NCI-H146 treated with DMSO at 0.1 percent for 48 hours (cell line): ENCODE data around the gene TBC1D12.
"Not testable (repeated sequence)": the region's sequence is repeated elsewhere in the genome, so short reads cannot be mapped to it uniquely, and the experiment has no call there.

Experiments used
- DNase-seq: peaks from one replicate; lab custom pipeline; 2025; ENCODE audit not compliant: unreplicated experiment; lab: John Stamatoyannopoulos, UW

TBC1D12 gene

DNA sequence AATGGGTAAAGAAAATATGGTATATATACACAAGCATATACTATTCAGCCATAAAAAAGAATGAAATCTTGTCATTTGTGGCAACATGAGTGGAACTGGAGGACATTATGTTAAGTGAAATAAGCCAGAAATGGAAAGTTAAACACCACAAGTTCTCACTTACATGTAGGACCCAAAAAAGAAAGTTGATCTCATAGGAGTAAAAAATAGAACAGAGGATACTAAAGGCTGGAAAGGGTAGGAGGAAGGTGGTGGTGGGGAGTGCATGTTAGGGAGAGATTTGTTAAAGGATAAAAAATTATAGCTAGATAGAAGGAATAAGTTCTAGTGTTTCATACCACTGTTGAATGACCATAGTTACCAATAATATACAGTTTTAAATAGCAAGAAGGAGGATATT is 48.4 kb downstream of the TBC1D12 start:
- DNase-seq = no peak

DNA sequence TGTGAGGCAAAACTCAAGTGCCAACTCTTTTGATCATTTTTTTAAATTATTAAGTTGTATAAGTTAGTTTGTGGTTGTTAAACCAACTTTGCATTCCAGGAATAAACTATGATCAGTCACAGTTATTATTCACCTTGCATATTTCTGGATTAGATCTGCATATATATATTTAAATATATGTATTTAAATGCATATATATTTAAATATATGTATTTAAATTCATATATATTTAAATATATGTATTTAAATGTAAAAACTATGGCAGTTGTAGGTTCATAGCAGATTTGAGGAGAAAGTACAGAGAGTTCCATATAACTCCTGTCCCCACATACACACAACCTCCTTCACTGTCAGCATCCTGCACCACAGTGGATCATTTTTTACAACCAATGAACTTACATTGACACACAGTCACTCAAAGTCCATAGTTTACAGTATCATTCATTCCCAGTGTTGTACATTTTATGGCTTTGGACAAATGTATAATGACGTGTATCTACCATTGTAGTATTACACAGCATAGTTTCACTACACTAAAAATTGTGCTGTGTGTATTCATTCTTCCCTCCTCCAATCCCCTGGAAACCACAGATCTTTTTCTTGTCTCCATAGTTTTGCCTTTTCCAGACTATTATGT is 49.7 kb downstream of the TBC1D12 start:
- no peak for DNase-seq

DNA sequence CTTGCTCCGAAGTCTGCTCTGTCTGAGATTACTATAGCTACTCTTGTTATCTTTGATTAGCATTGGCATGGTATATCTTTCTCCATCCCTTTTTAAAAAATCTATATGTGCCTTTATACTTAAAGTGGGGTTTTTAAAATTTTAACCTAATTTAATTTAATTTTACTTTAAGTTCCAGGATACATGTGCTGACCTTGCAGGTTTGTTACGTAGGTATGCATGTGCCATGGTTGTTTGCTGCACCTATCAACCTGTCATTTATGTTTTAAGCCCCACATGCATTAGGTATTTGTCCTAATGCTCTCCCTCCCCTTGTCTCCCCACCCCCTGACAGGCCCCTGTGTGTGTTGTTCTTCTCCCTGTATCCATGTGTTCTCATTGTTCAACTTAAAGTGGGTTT is 54.6 kb downstream of the TBC1D12 start:
- DNase-seq = no peak

DNA sequence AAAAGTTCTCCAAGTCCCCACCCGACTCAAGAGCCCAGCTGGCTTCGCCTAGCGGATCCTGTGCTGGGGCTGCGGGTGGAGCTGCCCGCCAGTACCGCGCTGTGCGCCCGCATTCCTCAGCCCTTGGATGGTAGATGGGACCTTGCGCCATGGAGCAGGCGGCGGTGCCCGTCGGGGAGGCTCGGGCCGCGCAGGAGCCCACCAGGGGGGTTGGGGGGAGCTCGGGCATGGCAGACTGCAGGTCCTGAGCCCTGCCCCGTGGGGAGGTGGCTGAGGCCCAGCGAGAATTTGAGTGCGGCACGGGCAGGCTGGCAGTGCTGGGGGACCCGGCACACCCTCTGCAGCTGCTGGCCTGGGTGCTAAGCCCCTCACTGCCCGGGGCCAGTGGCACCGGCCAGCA is 57.0 kb downstream of the TBC1D12 start:
- DNase-seq = no peak

DNA sequence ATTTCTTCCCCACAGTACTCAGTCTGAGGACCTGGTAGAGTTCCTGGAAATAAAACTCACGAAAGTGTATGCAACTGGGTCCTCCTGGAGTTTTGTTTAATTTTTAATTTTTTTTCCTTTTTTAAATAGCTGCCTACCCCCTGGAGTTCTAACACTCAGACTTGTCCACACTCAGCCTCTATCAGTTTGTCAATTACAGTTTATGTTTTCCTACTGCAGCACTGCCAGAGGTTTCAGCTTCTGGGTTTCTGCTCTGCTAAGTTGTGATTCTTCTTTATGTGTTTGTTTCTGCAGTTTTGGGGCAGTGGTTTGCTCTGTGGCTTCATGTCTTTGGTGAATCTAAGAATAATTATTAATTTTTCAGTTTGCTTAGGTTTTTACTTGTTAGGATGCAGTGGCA is 59.2 kb downstream of the TBC1D12 start:
- DNase-seq = no peak

DNA sequence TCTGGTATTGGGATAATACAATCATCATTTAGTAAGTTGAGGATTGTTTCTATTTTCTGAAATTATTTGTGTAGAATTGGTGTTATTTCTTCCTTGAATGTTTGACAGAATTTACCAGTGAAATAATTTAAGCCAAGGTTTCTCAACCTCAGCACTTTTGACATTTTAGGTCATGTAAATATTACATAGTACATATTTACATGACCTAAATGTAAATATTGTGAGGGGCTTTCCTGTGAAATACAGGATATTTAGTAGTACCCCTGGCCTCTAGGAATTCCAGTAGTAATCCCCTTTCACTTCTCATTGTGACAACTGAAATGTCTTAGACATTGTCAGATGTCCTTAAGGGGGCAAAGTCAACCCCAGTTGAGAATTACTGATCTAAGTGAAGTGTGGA is 59.8 kb downstream of the TBC1D12 start:
- DNase-seq = no peak

DNA sequence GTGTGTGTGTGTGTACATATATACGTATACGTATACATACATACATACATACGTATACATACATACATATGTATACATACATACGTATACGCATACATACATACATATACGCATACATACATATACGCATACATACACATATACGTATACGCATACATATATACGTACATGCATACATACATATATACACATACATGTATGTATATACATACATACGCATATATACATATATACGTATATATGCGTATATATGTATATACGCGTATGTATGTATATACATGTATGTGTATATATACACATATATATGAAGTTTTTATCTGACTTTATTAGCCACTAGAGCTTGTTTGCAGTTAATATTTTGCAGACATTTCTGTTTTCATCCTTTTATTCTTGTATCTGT is 63.3 kb downstream of the TBC1D12 start:
- no peak for DNase-seq

DNA sequence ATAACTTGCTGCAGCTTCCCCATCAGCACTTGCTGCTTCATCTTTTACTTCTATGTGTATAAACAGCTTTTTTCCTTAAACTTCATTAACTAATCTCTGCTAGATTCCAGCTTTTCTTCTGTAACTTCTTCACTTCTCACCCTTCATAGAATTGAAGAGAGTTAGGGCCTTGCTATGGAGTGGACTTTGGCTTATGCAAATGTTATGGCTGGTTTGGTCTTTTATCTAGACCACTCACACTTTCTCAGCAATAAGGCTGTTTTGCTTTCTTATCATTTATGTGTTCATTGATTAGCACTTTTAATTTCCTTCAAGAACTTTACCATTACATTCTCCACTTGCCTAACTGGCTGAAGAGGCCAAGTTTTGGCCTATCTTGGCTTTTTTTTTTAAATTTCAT is 79.1 kb downstream of the TBC1D12 start:
- DNase-seq = no peak

DNA sequence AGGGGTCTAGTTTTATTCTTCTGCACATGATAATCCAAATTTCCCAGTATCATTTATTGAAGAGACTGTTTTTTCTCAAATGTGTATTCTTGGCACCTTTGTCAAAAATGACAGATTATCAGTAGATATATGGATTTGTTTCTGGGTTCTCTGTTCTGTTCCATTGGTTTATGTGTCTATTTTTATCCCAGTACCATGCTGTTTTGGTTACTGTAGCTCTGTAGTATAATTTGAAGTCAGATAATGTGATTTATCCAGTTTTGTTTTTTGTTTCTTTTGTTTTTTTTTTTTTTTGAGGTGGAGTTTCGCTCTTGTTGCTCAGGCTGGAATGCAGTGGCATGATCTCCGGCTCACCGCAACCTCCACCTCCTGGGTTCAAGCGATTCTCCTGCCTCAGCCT is 81.6 kb downstream of the TBC1D12 start:
- DNase-seq = no peak

DNA sequence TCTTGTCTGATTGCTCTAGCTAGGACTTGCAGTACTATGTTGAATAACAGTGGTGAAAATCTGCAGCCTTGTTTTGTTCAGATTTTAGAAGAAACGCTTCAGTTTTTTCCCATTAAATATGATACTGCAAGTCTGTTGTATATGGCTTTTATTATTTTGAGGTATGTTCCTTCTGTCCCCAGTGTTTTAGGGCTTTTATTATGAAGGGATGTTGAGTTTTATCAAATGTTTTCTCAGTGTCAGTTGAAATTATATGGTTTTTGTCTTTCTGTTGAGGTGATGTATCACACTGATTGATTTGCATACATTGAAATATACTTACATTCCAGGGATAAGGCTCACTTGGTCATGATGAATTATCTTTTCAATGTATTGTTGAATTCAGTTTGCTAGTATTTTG is 82.8 kb downstream of the TBC1D12 start:
- no peak for DNase-seq

DNA sequence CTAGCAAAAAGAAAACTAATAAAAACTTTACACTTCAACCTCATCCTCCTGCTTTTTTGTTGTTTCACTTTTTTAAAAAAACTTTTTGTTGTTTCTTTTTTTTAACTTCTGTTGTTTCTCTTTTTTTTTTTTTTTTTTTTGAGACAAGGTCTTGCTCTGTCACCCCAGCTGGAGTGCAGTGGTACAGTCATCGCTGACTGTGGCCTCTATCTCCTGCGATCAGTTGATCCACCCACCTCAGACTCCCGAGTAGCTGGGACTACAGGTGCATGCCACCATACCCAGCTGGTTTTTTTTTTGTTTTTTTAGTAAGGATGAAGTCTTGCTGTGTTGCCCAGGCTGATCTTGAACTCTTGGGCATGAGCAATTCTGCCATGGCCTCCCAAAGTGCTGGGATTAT is 85.2 kb downstream of the TBC1D12 start:
- no peak for DNase-seq

DNA sequence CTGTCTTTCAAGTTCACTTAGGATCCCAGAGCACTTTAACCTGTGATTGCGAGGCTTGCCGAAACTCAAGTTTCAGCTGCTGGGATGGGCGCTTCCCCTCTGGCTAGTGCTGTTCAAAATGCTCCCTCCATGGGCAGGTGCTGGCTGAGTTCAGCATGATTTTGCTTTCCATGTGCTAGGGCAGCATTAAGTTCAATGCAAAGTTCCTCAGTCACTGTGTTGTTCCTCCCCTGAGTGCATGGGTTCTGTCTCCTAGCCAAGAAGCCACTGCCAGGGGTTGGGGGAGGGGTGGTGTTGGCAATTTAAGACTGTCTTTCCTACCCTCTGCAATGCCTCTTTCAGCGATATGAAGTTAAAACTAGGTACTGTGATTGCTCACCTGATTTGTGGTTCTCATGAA is 86.8 kb downstream of the TBC1D12 start:
- no peak for DNase-seq

DNA sequence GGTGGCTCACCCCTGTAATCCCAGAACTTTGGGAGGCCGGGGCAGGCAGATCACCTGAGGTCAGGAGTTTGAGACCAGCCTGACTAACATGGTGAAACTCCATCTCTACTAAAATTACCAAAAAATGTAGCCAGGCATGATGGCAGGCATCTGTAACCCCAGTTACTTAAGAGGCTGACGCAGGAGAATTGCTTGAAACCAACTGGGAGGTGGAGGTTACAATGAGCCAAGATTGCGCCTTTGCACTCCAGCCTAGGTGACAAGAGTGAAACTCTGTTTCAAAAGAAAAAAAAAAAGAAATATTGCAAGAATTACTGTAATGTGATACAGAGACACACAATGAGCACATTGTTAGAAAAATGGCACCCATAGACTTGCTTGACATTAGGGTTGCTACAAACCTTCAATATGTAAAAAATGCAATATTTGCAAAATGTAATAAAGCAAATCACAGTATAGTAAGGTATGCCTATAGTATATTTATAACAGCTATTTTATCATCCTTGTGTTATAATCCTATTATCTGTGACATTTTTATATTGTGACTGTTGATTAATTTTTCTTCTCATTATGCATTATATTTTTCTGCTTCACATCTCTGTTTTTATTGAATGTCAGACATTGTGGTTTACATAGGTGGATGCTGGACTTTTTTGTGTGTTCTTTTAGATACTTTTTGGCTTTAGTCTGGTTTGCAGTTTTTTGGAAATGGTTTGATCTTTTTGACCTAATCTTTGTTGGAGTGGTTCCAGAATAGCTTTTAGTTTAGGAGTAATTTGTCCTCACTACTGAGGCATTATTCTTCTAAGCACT is 87.8 kb downstream of the TBC1D12 start:
- DNase-seq = no peak

DNA sequence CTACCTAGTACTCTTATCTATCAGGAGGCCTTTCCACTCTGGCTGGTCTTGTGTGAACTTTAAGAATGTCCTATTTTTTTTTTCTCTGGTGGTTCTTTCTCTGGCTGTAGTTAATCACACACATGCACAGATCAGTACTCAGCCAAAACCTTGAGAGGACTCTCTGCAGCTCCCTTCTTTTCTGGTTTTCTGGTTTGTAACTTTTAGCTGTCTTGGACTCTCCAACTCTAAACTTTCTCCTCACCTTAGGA is 88.4 kb downstream of the TBC1D12 start:
- DNase-seq = no peak

DNA sequence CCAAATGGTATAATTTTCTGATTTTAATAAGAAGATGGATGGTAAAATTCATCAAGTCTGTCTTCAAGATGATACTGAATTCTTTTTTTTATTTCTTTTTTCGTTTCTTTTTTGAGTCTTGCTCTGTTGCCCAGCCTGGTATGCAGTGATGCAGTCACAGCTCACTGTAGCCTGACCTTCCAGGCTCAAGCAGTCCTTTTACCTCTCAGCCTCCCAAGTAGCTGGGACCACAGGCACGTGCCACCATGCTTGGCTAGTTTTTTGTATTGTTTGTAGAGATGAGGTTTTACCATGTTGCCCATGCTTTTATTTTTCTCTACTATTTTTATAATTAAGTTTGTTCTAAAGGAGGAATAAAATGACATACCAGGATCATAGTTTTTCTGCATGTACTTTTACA is 91.1 kb downstream of the TBC1D12 start:
- DNase-seq = no peak

DNA sequence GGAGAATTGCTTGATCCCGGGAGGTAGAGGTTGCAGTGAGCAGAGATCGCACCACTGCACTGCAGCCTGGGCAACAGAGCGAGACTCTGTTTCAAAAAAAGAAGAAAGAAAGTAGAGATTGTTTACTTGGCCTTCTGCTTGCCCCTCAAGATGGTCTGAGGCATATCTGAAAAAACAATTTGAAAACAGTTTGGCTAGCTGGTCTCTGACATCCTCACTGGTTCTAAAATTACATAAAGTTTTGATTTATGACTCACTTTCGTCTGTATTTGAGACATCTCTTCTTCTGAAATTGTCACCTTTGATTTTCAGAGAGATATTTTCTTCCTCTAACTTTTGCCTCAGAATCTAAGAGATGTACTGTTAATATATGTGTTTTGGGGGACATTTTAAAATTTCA is 93.7 kb downstream of the TBC1D12 start:
- no peak for DNase-seq

DNA sequence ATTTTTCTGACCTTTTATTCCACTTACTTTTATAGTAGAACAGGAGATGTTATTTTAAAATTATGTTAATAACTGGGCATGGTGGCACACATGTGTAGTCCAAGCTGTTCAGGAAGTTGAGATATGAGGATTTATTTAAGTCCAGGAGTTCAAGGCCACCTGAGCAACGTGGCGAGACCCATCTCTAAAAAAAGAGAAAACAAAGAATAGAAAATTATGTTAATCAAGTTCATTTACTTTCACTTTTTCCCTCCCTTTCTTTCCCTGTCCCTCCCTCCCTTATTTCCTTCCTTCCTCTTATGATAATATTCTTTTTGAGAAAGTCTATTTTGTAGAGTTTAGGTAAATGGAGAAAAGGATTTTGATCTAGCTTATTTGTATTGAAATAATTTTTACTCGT is 94.3 kb downstream of the TBC1D12 start:
- DNase-seq = no peak

DNA sequence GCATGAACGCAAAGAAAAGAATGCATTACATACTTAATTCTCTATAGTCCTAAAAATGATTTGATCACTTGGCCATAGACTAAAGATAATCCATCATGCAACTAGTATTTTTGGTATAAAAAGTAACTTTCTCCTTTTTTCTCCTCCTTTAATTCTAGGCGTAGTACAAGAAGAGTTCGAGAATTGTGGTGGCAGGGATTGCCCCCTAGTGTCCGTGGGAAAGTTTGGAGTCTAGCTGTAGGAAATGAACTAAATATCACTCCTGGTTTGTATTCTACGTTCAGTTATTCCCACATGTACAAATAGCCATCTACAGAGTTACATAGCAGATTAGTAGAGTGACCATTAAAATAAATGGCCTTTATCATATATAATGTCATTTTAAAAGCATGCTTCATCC is 97.7 kb downstream of the TBC1D12 start:
- no peak for DNase-seq

DNA sequence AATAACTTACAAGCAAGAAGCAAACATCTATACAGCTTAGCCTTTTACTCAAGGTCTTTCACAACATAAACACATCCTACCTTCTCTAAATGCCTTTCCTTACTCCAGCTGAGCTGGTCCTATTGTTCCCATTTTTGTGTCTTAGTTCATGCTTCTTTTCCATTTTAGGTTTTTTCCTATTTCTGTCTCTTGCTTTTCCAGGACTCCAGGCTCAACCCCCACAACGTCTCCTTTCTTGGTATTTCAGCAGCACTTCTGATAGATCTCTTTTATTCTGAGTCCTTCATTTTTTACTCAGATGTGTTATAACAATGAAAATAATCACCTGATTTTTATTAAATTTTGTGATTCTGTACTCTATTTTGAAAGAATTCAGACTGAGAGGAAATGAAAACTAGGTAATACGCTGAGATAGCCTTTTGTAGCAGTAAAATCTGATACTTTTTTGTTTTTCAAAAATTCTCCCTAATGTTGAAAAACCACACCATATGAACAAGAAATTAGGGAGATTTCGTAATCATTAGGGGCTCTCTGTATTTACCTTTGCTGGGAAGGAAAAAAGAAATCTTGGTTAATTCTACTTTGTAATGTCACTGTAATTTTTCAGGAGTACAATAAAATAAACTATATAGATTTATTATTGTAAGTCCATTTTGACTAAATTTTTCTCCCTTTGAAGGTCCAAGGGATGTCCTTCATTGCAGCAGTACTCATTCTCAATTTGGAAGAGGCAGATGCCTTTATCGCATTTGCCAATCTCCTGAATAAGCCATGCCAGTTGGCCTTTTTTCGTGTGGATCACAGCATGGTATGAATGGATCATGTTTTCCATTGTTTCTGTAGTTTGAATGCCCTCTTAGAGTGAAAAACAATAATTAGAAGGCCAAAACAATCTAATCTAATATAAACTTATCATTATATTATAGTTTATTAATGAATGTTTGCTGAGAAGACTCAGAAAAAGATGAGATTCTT is 119.2 kb downstream of the TBC1D12 start:
- DNase-seq = no peak

DNA sequence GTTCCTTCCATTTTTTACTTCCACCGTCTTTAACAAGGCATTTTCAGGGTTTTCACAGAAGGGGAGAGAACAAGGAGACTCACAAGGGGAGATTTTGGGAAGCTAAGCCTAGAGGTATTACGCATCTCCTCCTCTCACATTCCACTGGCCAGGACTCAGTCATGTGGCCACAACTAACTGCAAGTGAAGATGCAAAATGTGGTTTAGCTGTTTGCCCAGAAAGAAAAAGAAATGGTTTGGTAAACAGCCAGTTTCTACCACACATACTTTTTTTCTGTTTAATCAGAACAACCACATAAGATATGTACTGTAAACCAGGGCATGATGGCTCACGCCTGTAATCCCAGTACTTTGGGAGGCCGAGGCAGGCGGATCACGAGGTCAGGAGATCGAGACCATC is 121.8 kb downstream of the TBC1D12 start:
- DNase-seq = no peak

DNA sequence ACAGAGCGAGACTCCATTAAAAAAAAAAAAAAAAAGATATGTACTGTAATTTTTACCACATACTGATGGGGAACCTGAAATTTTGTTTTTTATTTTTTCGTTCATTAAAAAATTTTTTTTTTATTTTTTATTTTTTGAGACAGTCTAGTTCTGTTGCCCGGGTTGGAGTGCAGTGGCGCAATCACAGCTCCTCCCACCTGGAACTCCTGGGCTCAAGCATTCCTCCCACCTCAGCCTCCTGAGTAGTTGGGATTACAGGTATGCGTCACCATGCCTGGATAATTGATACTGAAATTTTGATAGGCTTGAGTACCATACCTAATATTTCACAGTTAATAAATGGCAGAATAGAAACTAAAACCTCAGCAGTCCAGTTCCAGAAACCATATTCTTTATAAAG is 122.4 kb downstream of the TBC1D12 start:
- DNase-seq = no peak

DNA sequence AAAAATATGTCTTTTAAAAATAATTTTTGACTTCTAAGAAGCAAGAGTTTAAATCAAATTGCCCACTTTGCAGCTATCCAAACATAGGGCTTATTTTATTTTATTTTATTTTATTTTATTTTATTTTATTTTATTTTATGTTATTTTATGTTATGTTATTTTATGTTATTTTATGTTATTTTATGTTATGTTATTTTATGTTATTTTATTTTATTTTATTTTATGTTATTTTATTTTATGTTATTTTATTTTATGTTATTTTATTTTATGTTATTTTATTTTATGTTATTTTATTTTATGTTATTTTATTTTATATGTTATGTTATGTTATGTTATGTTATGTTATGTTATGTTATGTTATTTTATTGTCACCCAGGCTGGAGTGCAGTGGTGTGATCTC is 129.2 kb downstream of the TBC1D12 start:
- DNase-seq = not testable (repeated sequence)
